ENCODE data around the gene RAD51B. TPM values are rescaled to one million over a fixed set of nuclear protein-coding genes. Genes with fewer than 3 reads are reported as not detected.
A peak's percentile ranks its signal among the peaks of the same experiment; 100 is the strongest.

Gene RAD51B
- total RNA-seq, 4 donors from 2014 or later: 6.2 to 39.9 (median 12.9) TPM

GRCh38 chr14:68246074-68246785, 426.7 kb downstream of the RAD51B start:
- peaks cover 53 to 100% (median 72%) of the 10 kb centered on the region in 3 donors for H3K4me1 ChIP-seq

GRCh38 chr14:68246786-68247105, 427.2 kb downstream of the RAD51B start:
- no peak for DNase-seq

More at GRCh38 chr14:68246074-68246785, 426.7 kb downstream of the RAD51B start:
- Histone ChIP-seq H3K27ac (peak overlapping the region; percentile 71 to 92 (median 87)), H3K27me3 (no peaks in the 10 kb centered on the region), H3K36me3 (no peaks in the 10 kb centered on the region), H3K4me3 (no peak overlapping the region), H3K9me3 (no peaks in the 10 kb centered on the region)
- intact Hi-C loops (cut with DNase I): loop anchor here (10.0 kb wide), 1 partner anchor 301 kb away; no protein-coding TSS in a partner anchor
- WGBS, 2 donors: 29 to 32% methylated on average over 3 of the region's 3 CpGs
- TF ChIP-seq POLR2A (IDR thresholded peaks at IDR 0.05): no peak
- no peak for TF ChIP-seq CTCF (IDR thresholded peaks at IDR 0.05)
- no peak for DNase-seq

GRCh38 chr14:68247274-68247673, 427.7 kb downstream of the RAD51B start:
- peaks cover 53 to 99% (median 74%) of the 10 kb centered on the region in 3 donors for H3K4me1 ChIP-seq
- 52 to 67% methylated on average over 3 of the region's 3 CpGs for WGBS, 2 donors
- no peak overlapping the region for H3K4me3 ChIP-seq
- intact Hi-C loops (cut with DNase I): loop anchor here (10.0 kb wide), 1 partner anchor 302 kb away; no protein-coding TSS in a partner anchor
- no peak for TF ChIP-seq POLR2A (IDR thresholded peaks at IDR 0.05)
- no peak for TF ChIP-seq CTCF (IDR thresholded peaks at IDR 0.05)
- H3K27me3 ChIP-seq: no peaks in the 10 kb centered on the region
- no peak for DNase-seq
- no peaks in the 10 kb centered on the region for H3K36me3 ChIP-seq
- H3K27ac ChIP-seq: peak overlapping the region; percentile 71 to 92 (median 87)
- no peaks in the 10 kb centered on the region for H3K9me3 ChIP-seq

More at GRCh38 chr14:68246786-68247105, 427.2 kb downstream of the RAD51B start:
- intact Hi-C loops (cut with DNase I): loop anchor here (10.0 kb wide), 1 partner anchor 302 kb away; no protein-coding TSS in a partner anchor
- 38 to 63% methylated on average over 2 of the region's 2 CpGs for WGBS, 2 donors
- Histone ChIP-seq H3K36me3 (no peaks in the 10 kb centered on the region), H3K27ac (peak overlapping the region; percentile 71 to 92 (median 87)), H3K4me3 (no peak overlapping the region), H3K9me3 (no peaks in the 10 kb centered on the region), H3K27me3 (no peaks in the 10 kb centered on the region), H3K4me1 (peaks cover 53 to 100% (median 74%) of the 10 kb centered on the region in 3 donors)
- TF ChIP-seq CTCF (IDR thresholded peaks at IDR 0.05): no peak
- no peak for TF ChIP-seq POLR2A (IDR thresholded peaks at IDR 0.05)

GRCh38 chr14:68247676-68248268, 428.2 kb downstream of the RAD51B start:
- Histone ChIP-seq H3K9me3 (no peaks in the 10 kb centered on the region), H3K4me1 (peaks cover 53 to 94% (median 74%) of the 10 kb centered on the region in 3 donors), H3K27me3 (no peaks in the 10 kb centered on the region), H3K4me3 (no peak overlapping the region), H3K27ac (peak overlapping the region; percentile 71 to 92 (median 87)), H3K36me3 (no peaks in the 10 kb centered on the region)
- no peak for DNase-seq
- intact Hi-C loops (cut with DNase I): loop anchor here (10.0 kb wide), 1 partner anchor 303 kb away; no protein-coding TSS in a partner anchor
- TF ChIP-seq CTCF (IDR thresholded peaks at IDR 0.05): no peak
- TF ChIP-seq POLR2A (IDR thresholded peaks at IDR 0.05): no peak
- WGBS, 2 donors: 34 to 43% methylated on average over 4 of the region's 4 CpGs
